ENCODE measurements around the gene SMAD3.

The SMAD3 gene

DNA sequence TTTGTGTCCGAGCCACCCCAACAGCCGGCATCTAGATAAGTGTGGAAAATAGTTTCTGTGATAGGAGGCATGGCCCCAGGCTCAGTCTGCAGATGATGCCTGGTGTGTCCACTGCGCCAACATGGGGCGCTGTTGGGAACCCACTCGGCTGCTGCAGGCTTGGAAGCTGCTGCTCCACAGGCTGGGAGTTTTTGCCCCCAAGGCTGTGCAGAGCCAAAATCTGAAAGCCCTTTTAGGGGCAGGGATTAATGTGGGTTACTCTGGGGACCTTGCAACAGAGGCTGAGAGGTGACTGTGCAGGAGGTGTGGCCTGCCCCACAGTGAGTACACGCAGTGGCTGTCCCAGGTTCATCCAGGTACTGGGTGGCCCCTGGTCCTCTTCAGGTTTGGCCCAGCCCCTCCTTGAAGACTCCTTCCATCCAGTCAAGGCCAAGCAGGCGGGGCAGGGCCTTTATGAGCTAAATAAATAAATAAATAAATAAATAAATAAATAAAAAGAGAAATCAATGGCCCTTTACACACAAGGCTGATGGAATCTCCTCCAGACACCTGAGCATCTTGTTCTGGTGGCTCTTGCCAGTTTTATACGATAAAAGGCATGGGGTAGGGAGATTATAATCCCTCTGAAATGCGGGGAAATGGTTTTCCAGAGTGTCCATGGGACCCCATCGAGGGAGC, 115.3 kb downstream of the SMAD3 start:
- DNase-seq (ENCODE audit: low read depth): no peak

DNA sequence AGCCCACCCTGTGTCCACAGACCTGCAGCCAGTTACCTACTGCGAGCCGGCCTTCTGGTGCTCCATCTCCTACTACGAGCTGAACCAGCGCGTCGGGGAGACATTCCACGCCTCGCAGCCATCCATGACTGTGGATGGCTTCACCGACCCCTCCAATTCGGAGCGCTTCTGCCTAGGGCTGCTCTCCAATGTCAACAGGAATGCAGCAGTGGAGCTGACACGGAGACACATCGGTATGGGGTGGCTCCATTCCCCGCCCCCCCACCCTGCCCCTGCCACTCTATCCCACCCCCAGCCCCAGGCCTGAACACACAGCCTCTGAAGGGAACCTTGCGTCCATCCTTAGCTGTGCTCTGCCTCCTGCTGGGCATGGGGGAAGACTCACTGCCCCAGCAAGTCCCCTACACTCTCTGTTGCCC, 115.8 kb downstream of the SMAD3 start:
- DNase-seq (ENCODE audit: low read depth): no peak

DNA sequence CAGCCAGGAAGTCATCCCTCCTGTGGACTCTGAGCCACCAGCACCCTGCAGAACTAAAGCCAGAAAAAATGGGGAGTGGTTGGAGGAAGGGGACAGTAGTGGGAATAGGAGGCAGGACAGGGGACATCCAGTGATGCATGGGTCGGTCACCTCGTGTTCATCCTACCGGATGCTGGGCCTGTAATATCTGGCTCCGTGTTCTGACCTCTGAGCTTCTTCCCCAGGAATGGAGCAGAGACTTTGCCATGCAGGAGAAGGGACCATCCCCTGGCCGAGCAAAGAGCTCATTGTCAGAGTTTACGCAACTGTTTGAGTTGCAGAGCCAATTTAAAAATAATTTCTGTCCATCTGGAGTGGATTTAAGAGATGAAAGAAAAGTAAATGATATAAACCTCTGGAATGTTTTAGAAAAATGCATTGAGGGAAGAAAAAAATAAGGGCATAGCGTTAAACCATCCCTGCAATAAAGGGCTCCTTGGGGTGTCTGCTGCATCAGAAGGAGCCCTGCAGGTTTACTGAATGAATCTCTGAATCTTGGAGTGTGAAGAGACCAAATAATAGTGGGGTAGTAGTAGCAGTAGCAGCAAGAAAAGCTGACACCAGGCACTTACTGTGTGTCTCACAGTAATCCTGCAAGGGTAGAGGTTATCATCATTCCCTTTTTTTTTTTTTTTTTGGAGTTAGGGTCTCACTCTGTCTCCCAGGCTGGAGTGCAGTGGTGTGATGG, 118.2 kb downstream of the SMAD3 start:
- DNase-seq (ENCODE audit: low read depth): no peak

DNA sequence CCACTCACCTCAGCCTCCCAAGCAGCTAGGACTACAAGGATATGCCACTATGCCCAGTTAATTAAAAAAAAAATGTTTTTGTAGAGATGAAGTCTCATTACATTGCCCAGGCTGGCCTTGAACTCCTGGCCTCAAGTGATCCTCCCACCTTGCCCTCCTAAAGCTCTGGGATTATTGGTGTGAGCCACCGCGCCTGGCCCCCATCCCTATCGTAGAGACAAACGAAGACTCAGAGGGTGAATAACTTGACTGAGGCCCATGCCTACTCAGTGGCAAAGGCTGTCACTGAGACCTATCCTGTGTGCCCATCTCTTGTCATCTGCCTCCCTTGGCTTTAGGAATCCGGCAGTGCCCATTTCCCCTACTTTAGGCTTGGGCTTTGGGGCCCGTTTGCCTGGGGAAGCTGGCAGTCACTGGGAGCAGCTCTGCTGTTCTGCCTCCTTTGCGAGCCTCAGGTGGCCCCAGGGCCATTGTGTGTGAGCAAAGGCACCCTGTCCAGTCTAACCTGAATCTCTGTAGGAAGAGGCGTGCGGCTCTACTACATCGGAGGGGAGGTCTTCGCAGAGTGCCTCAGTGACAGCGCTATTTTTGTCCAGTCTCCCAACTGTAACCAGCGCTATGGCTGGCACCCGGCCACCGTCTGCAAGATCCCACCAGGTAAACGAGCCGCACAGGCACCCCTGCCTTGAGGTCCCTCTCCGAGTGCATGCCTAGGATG, 119.0 kb downstream of the SMAD3 start:
- no peak for DNase-seq (ENCODE audit: low read depth)

DNA sequence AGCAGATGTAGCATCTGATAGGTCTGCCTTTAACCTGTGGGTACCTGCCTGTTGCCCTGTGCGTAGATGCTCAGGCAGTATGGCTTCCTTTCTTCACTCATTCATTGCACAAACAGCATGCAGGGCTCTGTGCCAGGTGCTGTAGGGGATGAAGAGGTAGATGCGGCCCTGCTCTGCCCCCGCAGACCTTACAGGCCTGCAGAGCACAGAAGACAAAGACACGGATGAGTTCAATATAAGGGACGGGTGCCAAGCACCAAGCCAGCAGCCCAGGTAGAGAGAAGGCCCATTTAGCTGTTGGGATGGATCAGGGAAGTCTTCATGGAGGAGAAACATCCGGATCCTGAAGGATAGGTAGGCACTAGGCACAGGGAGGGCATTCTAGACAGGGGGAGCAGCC, 119.6 kb downstream of the SMAD3 start:
- no peak for DNase-seq (ENCODE audit: low read depth)

DNA sequence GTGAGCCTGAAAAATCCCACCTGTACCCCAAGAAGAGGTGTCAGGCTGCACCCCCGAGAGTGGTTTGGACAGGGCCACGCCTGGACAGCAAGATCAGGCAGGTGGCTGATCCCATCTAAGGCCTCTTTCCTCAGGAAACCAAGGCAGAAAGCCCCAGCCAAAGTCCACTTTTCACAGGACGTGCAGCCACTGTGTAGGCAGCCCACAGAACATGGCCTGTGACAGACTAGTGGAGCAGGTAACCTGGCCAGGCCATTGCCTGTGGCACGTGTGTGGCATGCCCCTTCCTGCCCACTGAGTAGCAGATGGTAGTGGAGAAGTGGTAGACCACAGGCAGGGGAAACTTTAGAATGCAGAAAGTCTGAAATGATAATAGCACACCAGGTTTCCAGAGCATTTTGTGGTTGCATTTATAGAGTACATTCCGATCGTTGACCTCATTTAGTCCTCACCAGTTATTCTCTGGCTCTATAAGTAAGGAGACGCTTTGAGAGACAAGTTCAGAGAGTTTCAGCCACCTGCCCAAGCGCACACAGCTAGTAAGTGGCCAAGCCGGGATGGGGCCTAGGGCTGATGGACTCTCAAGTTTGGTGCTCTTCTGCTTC, 120.3 kb downstream of the SMAD3 start:
- DNase-seq (ENCODE audit: low read depth): peak; percentile 20

DNA sequence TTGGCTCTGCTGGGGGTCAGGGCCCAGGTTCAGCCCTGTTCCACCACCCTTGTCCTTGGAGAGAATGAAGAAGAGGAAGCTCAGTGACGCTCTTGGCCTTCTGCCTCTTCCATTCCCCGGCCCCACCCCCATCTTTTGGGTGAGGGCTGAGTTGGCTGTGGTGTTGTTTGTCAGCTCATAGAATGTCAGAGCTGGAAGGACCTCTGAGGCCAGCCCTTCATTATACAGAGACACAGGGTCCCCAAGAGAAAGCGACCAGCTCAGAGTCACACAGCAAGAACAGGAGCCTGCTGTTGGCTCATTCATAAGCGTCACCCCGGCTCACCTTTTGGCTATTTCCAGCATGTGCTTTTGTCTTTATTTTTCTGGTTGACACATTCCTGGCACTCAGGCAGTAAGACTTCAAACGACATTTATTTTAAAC, 120.8 kb downstream of the SMAD3 start:
- peak; percentile 11 for DNase-seq (ENCODE audit: low read depth)

DNA sequence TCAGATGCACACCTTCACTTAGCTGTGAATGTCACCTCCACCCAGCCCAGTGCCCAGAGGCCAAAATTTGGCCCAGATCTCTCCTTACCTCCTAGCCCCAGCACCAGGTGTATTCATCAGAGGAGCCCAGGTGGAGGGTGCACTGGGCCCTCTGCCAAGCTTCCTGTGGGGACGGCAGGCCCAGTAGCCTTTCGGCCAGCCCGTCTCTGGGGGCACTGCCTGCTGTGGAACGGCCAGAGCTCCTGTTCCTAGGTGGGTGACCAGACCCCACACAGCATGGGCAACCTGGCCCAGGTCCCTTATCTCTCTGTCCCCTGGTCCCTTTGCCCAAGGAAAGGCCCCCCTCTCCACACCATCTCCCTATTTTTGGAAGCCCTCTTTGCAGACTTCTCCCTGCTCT, 121.3 kb downstream of the SMAD3 start:
- DNase-seq (ENCODE audit: low read depth): no peak

DNA sequence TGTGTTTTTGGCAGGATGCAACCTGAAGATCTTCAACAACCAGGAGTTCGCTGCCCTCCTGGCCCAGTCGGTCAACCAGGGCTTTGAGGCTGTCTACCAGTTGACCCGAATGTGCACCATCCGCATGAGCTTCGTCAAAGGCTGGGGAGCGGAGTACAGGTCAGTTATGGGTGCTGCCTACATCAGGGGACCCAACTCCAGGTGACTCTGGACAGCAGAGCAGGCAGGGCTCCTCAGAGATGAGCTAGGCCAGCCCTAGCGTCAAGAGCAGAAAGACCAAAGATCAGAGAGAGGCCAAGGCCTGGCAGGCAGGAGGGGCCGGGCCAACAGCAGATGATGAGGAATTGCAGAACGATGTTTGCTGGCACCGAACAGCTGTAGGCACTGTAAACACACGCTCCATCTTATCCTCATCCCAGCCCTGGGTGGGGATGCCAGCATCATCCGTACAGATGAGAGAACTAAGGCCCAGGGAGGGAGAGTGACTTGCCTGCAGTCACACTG, 122.0 kb downstream of the SMAD3 start:
- DNase-seq (ENCODE audit: low read depth): no peak

DNA sequence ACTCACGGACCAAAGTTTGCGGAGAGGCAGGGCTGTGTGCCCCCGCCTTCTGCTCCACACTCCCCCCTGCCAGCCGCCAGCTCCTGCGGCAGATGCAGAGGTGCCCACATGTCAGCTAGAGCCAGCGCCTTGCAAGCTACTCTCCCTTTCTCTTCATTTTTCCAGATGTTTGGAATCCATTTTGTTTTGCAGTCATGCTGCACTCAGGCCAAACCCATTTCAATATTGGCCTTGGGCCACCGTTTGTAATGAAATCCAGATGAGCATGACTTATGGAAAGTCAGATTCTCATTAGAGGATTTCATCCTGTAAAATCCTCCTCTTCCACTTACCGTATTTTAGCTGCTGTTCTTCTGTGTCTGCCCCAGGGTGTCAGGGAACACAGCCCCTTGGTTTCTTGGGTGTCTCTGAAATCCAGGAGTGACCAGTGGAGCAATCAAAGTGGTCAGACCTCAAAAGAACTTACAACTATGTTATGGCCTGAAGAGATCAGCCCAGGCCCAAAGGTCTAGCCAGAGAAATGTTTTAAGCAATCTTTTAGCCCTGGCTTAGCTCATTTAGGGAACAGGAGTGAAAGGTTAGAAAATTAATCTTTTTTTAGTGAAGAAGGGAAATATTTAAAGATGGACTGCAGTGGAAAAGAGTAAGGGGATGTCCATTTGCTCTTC, 123.3 kb downstream of the SMAD3 start:
- no peak for DNase-seq (ENCODE audit: low read depth)

DNA sequence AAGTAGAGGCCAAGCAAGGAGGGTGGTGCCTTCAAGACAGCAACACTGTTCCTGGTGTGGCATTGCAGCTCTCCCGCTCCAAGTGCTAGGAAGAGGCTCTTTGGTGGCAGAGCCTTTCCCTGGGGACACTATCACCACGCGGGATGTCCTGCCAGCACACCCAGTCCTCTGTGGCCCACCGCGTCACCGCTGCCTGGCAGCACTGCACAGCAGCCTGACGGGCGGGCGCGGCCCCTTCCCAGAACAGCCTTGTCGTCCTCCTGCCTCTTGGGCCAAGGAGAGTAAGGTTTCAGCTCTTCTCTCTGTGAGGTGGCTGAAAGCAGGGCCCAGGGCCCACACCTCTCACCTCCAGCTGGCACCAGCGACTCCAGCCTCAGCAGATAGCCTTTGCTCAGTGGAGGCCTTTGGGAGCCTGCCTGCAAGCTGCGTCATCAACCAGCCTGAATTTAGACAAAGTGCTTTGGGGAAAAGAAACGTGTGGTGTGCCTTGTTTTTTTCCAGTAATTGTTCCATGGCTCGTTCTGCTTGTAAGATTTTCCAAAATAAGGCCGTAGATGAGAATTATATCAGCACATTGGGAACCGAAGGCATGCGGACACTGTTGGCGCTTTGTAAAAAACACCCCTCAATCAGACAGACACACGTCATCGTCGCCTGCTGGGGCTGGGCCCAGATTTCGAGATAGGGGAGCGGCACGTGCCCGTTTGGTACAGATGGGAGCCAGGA, 124.1 kb downstream of the SMAD3 start:
- DNase-seq (ENCODE audit: low read depth): no peak

DNA sequence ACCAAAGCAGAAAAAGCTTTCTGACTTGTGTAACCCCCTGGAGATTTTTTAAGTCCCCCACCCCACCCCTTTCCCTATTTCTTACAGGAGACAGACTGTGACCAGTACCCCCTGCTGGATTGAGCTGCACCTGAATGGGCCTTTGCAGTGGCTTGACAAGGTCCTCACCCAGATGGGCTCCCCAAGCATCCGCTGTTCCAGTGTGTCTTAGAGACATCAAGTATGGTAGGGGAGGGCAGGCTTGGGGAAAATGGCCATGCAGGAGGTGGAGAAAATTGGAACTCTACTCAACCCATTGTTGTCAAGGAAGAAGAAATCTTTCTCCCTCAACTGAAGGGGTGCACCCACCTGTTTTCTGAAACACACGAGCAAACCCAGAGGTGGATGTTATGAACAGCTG, 124.9 kb downstream of the SMAD3 start:
- DNase-seq (ENCODE audit: low read depth): no peak

DNA sequence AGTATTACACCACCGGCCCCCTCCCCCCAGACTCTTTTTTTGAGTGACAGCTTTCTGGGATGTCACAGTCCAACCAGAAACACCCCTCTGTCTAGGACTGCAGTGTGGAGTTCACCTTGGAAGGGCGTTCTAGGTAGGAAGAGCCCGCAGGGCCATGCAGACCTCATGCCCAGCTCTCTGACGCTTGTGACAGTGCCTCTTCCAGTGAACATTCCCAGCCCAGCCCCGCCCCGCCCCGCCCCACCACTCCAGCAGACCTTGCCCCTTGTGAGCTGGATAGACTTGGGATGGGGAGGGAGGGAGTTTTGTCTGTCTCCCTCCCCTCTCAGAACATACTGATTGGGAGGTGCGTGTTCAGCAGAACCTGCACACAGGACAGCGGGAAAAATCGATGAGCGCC, 125.4 kb downstream of the SMAD3 start:
- DNase-seq (ENCODE audit: low read depth): no peak

DNA sequence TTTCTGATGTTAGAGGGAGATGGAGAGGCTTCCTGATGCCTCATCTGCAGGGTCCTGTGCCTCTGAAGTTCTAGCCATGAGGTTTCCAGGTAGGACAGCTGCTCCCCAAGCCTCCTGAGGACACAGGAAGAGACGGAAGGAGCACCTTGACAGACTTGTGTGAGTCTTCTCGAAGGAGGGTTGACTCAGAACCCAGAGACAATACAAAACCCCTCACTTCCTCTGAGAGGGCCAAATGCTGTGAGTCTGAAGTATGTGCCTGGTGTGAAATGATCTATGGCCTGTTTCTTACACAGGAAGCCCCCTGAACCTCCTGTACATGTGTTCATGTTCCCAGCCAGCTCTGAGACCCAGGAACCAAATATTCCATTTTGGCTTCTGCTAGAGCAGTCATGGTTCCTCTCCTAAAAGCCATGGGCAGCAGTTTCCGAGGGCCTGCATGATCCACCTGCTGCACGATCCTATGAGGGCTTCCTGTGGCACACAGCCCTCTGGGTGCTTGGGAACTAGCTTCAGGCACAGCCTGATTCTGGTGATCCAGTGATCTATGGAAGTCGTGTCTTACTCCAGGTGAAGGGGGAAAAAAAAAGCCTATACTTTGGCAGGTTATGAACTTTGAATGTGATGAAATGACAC, 126.9 kb downstream of the SMAD3 start:
- DNase-seq (ENCODE audit: low read depth): no peak

DNA sequence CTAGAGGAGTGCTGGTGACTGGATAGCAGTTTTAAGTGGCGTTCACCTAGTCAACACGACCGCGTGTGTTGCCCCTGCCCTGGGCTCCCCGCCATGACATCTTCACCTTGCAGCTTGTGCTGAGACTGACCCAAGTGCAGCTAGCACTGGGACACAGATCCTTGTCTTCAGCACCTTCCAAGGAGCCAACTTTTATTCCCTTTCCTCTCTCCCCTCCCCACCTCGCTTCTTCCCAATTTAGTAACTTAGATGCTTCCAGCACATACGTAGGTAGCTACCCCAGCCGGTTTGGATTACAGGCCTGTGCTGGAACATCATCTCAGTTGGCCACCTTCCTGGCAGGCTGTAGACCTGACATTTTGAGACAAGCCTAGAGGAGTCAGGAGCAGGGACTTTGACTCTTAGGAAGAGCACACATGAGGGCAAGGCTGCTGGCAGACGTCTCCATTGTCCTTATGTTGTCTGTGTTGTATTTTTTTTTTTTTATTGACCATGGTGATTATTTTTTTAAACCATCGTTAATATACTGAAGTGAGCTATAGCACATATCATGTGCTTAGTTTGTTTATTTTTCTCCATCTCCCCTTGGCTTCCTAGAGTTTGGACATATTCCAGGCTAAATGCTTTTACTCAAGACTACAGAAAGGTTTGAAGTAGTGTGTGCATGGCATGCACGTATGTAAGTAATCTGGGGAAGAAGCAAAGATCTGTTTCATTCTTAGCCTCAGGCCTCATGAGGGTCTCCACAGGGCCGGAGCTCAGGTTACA, 128.0 kb downstream of the SMAD3 start:
- no peak for DNase-seq (ENCODE audit: low read depth)

DNA sequence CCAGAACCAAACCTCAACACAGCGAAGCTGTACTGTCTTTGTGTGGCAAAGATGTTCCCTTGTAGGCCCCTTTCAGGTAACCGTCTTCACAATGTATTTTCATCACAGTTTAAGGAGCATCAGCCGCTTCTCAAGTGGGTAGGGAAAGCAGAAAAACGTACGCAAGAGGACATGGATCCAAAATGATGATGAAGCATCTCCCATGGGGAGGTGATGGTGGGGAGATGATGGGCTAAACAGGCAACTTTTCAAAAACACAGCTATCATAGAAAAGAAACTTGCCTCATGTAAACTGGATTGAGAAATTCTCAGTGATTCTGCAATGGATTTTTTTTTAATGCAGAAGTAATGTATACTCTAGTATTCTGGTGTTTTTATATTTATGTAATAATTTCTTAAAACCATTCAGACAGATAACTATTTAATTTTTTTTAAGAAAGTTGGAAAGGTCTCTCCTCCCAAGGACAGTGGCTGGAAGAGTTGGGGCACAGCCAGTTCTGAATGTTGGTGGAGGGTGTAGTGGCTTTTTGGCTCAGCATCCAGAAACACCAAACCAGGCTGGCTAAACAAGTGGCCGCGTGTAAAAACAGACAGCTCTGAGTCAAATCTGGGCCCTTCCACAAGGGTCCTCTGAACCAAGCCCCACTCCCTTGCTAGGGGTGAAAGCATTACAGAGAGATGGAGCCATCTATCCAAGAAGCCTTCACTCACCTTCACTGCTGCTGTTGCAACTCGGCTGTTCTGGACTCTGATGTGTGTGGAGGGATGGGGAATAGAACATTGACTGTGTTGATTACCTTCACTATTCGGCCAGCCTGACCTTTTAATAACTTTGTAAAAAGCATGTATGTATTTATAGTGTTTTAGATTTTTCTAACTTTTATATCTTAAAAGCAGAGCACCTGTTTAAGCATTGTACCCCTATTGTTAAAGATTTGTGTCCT, 129.0 kb downstream of the SMAD3 start:
- DNase-seq (ENCODE audit: low read depth): no peak

DNA sequence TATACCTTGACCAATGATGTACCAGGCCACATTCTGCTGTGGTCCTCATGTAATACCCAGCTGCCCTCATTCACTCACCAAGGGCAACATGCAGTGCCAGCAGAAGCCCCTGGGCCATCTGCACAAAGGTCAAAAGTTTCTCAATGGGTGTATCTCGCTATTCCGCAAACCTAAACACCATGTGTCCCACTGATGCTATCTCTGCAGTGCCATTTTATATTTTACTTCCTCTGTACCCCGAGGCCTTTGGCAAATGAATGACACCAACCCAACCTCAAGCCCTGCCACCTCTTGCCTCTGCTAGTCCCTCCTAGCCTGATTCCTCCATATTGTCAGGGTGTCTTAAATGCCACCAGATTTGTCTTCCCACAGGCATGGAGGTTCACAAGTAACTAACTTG, 129.9 kb downstream of the SMAD3 start:
- DNase-seq (ENCODE audit: low read depth): no peak

DNA sequence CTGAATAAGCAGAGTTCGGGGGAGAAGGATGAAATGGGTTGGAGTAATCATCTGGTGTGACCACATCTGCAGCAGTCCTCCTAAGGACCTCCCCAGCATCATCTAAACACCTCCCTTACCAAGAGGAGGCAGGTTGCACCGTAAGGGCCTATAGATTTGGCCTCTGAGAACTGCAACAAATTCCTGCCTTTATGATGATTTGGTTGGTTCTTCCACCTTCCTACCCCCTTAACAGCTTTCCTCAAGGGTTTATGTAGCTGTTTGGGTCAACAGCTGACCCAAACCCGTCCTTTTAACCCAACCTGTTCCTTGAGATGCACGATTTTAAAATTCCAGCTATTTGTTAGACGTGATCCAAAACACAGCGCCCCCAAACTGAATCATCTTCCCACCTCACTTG, 130.8 kb downstream of the SMAD3 start:
- DNase-seq (ENCODE audit: low read depth): no peak
